Activated CD4-positive, alpha-beta T cell treated with anti-CD3 and anti-CD28 coated beads for 48 hours (primary cell): ENCODE data around the gene ACTMAP.
"Not testable (repeated sequence)": the region's sequence is repeated elsewhere in the genome, so short reads cannot be mapped to it uniquely, and the experiment has no call there.

ENCODE experiments used
- DNase-seq: peaks from one replicate; pipeline ENCODE4 v3.0.0-alpha.2; 2020

The ACTMAP gene

GRCh38 chr19:40775632-40776022 lies 25.4 kb upstream of the ACTMAP start:
- no peak for DNase-seq

- no peak for DNase-seq
These were observed 24.8 kb upstream of the ACTMAP start, which contains the start of gene MIA for GRCh38 chr19:40774916-40775631. Gene MIA, plus strand, starts transcription at chr19:40775521. Its CDS starts 22 bp downstream, at chr19:40775543.

GRCh38 chr19:40771101-40771862 lies 21.0 kb upstream of the ACTMAP start:
- DNase-seq = not testable (repeated sequence)

- no peak for DNase-seq
These were observed 18.6 kb upstream of the ACTMAP start for GRCh38 chr19:40768869-40769268.

- not testable (repeated sequence) for DNase-seq
These were observed 16.1 kb upstream of the ACTMAP start for GRCh38 chr19:40766385-40766784.

- no peak for DNase-seq
These were observed 13.7 kb upstream of the ACTMAP start for GRCh38 chr19:40763963-40764362.

- no peak for DNase-seq
These were observed 13.2 kb upstream of the ACTMAP start for GRCh38 chr19:40763526-40763925.

GRCh38 chr19:40762754-40763470 lies 12.6 kb upstream of the ACTMAP start:
- DNase-seq = no peak

- no peak for DNase-seq
These were observed 9.1 kb upstream of the ACTMAP start for GRCh38 chr19:40759352-40759751.

- no peak for DNase-seq
These were observed 8.2 kb upstream of the ACTMAP start for GRCh38 chr19:40758491-40758890.

- peak; percentile 49 for DNase-seq
These were observed 6.3 kb upstream of the ACTMAP start for GRCh38 chr19:40756502-40757110.

- DNase-seq = no peak
These were observed 5.5 kb upstream of the ACTMAP start for GRCh38 chr19:40755791-40756190.

GRCh38 chr19:40755248-40755624 lies 5.0 kb upstream of the ACTMAP start:
- DNase-seq = no peak

- DNase-seq = peak; percentile 82
These were observed 4.5 kb upstream of the ACTMAP start for GRCh38 chr19:40754611-40755247.

GRCh38 chr19:40752257-40752781 lies 2.0 kb upstream of the ACTMAP start:
- peak; percentile 52 for DNase-seq

GRCh38 chr19:40750874-40751537 lies 729 bp upstream of the ACTMAP start, which contains the start of gene SNRPA:
Gene SNRPA, plus strand, starts transcription at chr19:40751203. Its CDS starts 206 bp downstream, at chr19:40751409.
- DNase-seq = peak; percentile 98

GRCh38 chr19:40747536-40747935 lies 2.7 kb downstream of the ACTMAP start:
- no peak for DNase-seq

GRCh38 chr19:40745402-40745780 lies 4.9 kb downstream of the ACTMAP start:
- DNase-seq = no peak

GRCh38 chr19:40744554-40745401 lies 5.5 kb downstream of the ACTMAP start:
- DNase-seq = peak; percentile 48

- no peak for DNase-seq
These were observed 6.4 kb downstream of the ACTMAP start for GRCh38 chr19:40743926-40744325.

GRCh38 chr19:40742886-40743285 lies 7.4 kb downstream of the ACTMAP start:
- DNase-seq = no peak
